ENCODE measurements around the gene GNB5. TPM values are rescaled to one million over a fixed set of nuclear protein-coding genes. Genes with fewer than 3 reads are reported as not detected.
A peak's percentile ranks its signal among the peaks of the same experiment; 100 is the strongest.

GNB5 gene
- total RNA-seq, 2 experiments from 2014 or later = 36.1 to 40.5 TPM

GRCh38 chr15:52143873-52144272 is 47.3 kb downstream of the GNB5 start:
- Mint-ChIP-seq H3K4me3 (no peak overlapping the region), H3K36me3 (peaks cover 16% of the 10 kb centered on the region), H3K27me3 (no peaks in the 10 kb centered on the region), H3K27ac (no peak overlapping the region), H3K4me1 (peaks cover 5% of the 10 kb centered on the region), H3K9me3 (no peaks in the 10 kb centered on the region)
- no peak for ATAC-seq (ENCODE audit: low read depth)
- POLR2A ChIA-PET = interaction anchor here (1.0 kb wide), 1 partner anchor 13 kb away, joined by 9 read pairs; no protein-coding TSS in a partner anchor
- DNase-seq = no peak

GRCh38 chr15:52140646-52141045 is 50.5 kb downstream of the GNB5 start:
- no peak for ATAC-seq (ENCODE audit: low read depth)
- no peak for DNase-seq
- Mint-ChIP-seq H3K4me3 (no peak overlapping the region), H3K36me3 (peaks cover 12% of the 10 kb centered on the region), H3K27me3 (no peaks in the 10 kb centered on the region), H3K4me1 (peaks cover 13% of the 10 kb centered on the region), H3K9me3 (no peaks in the 10 kb centered on the region), H3K27ac (no peak overlapping the region)
- POLR2A ChIA-PET = no interaction called here

- POLR2A ChIA-PET = interaction anchor here (1.0 kb wide), 1 partner anchor 57 kb away, joined by 3 read pairs; no protein-coding TSS in a partner anchor
- Mint-ChIP-seq H3K9me3 (no peaks in the 10 kb centered on the region), H3K4me3 (no peak overlapping the region), H3K27me3 (no peaks in the 10 kb centered on the region), H3K4me1 (peaks cover 15% of the 10 kb centered on the region), H3K27ac (peak overlapping the region; percentile 54), H3K36me3 (peaks cover 9% of the 10 kb centered on the region)
- ATAC-seq (ENCODE audit: low read depth) (peak; percentile 71), DNase-seq (peak; percentile 78)
Measured at GRCh38 chr15:52139599-52140462, 51.4 kb downstream of the GNB5 start.

- peaks cover 10% of the 10 kb centered on the region for H3K36me3 Mint-ChIP-seq
- H3K4me3 Mint-ChIP-seq = no peak overlapping the region
Measured at GRCh38 chr15:52137432-52138357, 53.5 kb downstream of the GNB5 start.

GRCh38 chr15:52136442-52136980 is 54.7 kb downstream of the GNB5 start:
- H3K27ac Mint-ChIP-seq = no peak overlapping the region
- H3K36me3 Mint-ChIP-seq = peaks cover 19% of the 10 kb centered on the region
- H3K27me3 Mint-ChIP-seq = no peaks in the 10 kb centered on the region
- H3K4me1 Mint-ChIP-seq = peaks cover 15% of the 10 kb centered on the region
- no peak overlapping the region for H3K4me3 Mint-ChIP-seq
- no peak for DNase-seq
- H3K9me3 Mint-ChIP-seq = no peaks in the 10 kb centered on the region
- POLR2A ChIA-PET = no interaction called here
- no peak for ATAC-seq (ENCODE audit: low read depth)

More at GRCh38 chr15:52137432-52138357, 53.5 kb downstream of the GNB5 start:
- Mint-ChIP-seq H3K27me3 (no peaks in the 10 kb centered on the region), H3K4me1 (peaks cover 15% of the 10 kb centered on the region), H3K27ac (no peak overlapping the region), H3K9me3 (no peaks in the 10 kb centered on the region)
- DNase-seq (no peak), ATAC-seq (ENCODE audit: low read depth) (no peak)
- POLR2A ChIA-PET = interaction anchor here (0.6 kb wide), 1 partner anchor 14 kb away, joined by 3 read pairs; no protein-coding TSS in a partner anchor

- Mint-ChIP-seq H3K27ac (no peak overlapping the region), H3K4me1 (peaks cover 12% of the 10 kb centered on the region), H3K36me3 (peaks cover 18% of the 10 kb centered on the region), H3K4me3 (no peak overlapping the region), H3K27me3 (no peaks in the 10 kb centered on the region), H3K9me3 (no peaks in the 10 kb centered on the region)
- ATAC-seq (ENCODE audit: low read depth) (no peak), DNase-seq (no peak)
- POLR2A ChIA-PET = no interaction called here
Measured at GRCh38 chr15:52134502-52135144, 56.6 kb downstream of the GNB5 start.

- no peak overlapping the region for H3K4me3 Mint-ChIP-seq
- no peak overlapping the region for H3K27ac Mint-ChIP-seq
- POLR2A ChIA-PET = no interaction called here
- peaks cover 17% of the 10 kb centered on the region for H3K36me3 Mint-ChIP-seq
- H3K9me3 Mint-ChIP-seq = no peaks in the 10 kb centered on the region
- H3K27me3 Mint-ChIP-seq = no peaks in the 10 kb centered on the region
- H3K4me1 Mint-ChIP-seq = peaks cover 10% of the 10 kb centered on the region
- DNase-seq (no peak), ATAC-seq (ENCODE audit: low read depth) (no peak)
Measured at GRCh38 chr15:52133510-52134220, 57.5 kb downstream of the GNB5 start.

- no peak for ATAC-seq (ENCODE audit: low read depth)
- Mint-ChIP-seq H3K4me1 (peaks cover 10% of the 10 kb centered on the region), H3K4me3 (no peak overlapping the region), H3K27ac (no peak overlapping the region), H3K27me3 (no peaks in the 10 kb centered on the region), H3K9me3 (no peaks in the 10 kb centered on the region), H3K36me3 (peaks cover 14% of the 10 kb centered on the region)
- POLR2A ChIA-PET = no interaction called here
- DNase-seq = no peak
Measured at GRCh38 chr15:52132066-52132465, 59.1 kb downstream of the GNB5 start.

GRCh38 chr15:52128568-52128967 is 62.6 kb downstream of the GNB5 start:
- H3K4me1 Mint-ChIP-seq = no peaks in the 10 kb centered on the region
- H3K9me3 Mint-ChIP-seq = no peaks in the 10 kb centered on the region
- no peaks in the 10 kb centered on the region for H3K27me3 Mint-ChIP-seq
- H3K4me3 Mint-ChIP-seq = no peak overlapping the region
- POLR2A ChIA-PET = no interaction called here
- no peak for DNase-seq
- peaks cover 13% of the 10 kb centered on the region for H3K36me3 Mint-ChIP-seq
- no peak for ATAC-seq (ENCODE audit: low read depth)
- no peak overlapping the region for H3K27ac Mint-ChIP-seq

GRCh38 chr15:52124270-52124880 is 66.8 kb downstream of the GNB5 start:
- DNase-seq (no peak), ATAC-seq (ENCODE audit: low read depth) (no peak)
- Mint-ChIP-seq H3K9me3 (no peaks in the 10 kb centered on the region), H3K27me3 (no peaks in the 10 kb centered on the region), H3K27ac (no peak overlapping the region), H3K36me3 (no peaks in the 10 kb centered on the region), H3K4me1 (no peaks in the 10 kb centered on the region), H3K4me3 (no peak overlapping the region)
- POLR2A ChIA-PET = no interaction called here

- H3K9me3 Mint-ChIP-seq = no peaks in the 10 kb centered on the region
- ATAC-seq (ENCODE audit: low read depth) (no peak), DNase-seq (no peak)
- no peaks in the 10 kb centered on the region for H3K27me3 Mint-ChIP-seq
- no peaks in the 10 kb centered on the region for H3K36me3 Mint-ChIP-seq
- H3K4me3 Mint-ChIP-seq = no peak overlapping the region
- POLR2A ChIA-PET = no interaction called here
- no peaks in the 10 kb centered on the region for H3K4me1 Mint-ChIP-seq
- no peak overlapping the region for H3K27ac Mint-ChIP-seq
Measured at GRCh38 chr15:52121896-52122295, 69.3 kb downstream of the GNB5 start.

GRCh38 chr15:52121006-52121405 is 70.2 kb downstream of the GNB5 start:
- Mint-ChIP-seq H3K4me3 (no peak overlapping the region), H3K9me3 (no peaks in the 10 kb centered on the region), H3K27me3 (no peaks in the 10 kb centered on the region), H3K36me3 (no peaks in the 10 kb centered on the region), H3K27ac (no peak overlapping the region), H3K4me1 (no peaks in the 10 kb centered on the region)
- ATAC-seq (ENCODE audit: low read depth) (no peak), DNase-seq (no peak)
- POLR2A ChIA-PET = no interaction called here
